ENCODE results near the gene RAPGEF5.

The RAPGEF5 gene

GRCh38 chr7:22231141-22231540 is 125.8 kb downstream of the RAPGEF5 start:
- H3K4me3 ChIP-seq (ENCODE audit: control insufficient read depth, low read depth, low read length) = no peak overlapping the region
- DNase-seq (ENCODE audit: low read depth) = no peak
- TF ChIP-seq CTCF (conservative IDR thresholded peaks at IDR 0.05; ENCODE audit: control insufficient read depth, insufficient read depth, low read depth, low read length) = no peak

GRCh38 chr7:22230238-22230637 is 126.7 kb downstream of the RAPGEF5 start:
- no peak for TF ChIP-seq CTCF (conservative IDR thresholded peaks at IDR 0.05; ENCODE audit: control insufficient read depth, insufficient read depth, low read depth, low read length)
- H3K4me3 ChIP-seq (ENCODE audit: control insufficient read depth, low read depth, low read length) = no peak overlapping the region
- no peak for DNase-seq (ENCODE audit: low read depth)

DNA sequence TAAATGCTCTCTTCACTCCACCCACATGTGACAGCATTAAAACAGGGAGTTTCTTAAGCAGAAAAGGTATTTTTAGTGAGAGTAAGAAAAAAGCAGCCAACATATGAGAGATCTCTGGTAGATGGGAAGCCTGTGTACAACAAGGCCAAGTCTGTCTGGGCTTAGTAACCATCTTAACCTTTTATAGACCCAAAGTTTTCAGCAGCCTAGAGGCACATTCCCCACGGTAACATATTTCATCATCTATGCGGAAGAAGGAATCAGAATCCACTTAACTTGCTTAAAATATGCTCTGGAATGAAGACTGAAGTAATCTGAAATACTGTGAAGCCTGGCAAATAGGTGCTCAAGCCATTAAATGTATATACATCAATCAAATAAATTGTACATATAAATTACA is 127.8 kb downstream of the RAPGEF5 start:
- TF ChIP-seq CTCF (conservative IDR thresholded peaks at IDR 0.05; ENCODE audit: control insufficient read depth, insufficient read depth, low read depth, low read length) = no peak
- no peak for DNase-seq (ENCODE audit: low read depth)
- H3K4me3 ChIP-seq (ENCODE audit: control insufficient read depth, low read depth, low read length) = no peak overlapping the region

GRCh38 chr7:22223807-22224206 is 133.1 kb downstream of the RAPGEF5 start:
- TF ChIP-seq CTCF (conservative IDR thresholded peaks at IDR 0.05; ENCODE audit: control insufficient read depth, insufficient read depth, low read depth, low read length) = no peak
- H3K4me3 ChIP-seq (ENCODE audit: control insufficient read depth, low read depth, low read length) = no peak overlapping the region
- no peak for DNase-seq (ENCODE audit: low read depth)

DNA sequence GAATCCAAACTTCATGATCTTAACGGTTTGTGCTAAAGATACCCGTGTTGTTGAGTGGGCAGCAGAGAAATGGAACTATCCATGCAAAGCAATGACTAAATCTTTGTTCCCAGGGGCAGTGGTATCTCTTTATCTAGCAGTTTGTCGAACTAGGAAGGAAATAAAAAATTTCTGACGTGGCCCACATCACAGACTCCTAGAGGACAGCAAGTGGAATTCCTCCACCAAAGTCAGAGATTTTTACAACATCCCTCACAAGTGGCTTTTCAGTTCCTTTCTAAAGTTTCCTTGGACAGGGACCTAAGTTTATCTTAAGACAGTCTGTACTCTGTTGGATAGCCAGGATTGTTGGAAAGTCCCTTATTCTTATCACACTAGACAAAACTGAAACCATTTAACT is 136.0 kb downstream of the RAPGEF5 start:
- no peak for DNase-seq (ENCODE audit: low read depth)
- TF ChIP-seq CTCF (conservative IDR thresholded peaks at IDR 0.05; ENCODE audit: control insufficient read depth, insufficient read depth, low read depth, low read length) = no peak
- no peak overlapping the region for H3K4me3 ChIP-seq (ENCODE audit: control insufficient read depth, low read depth, low read length)

DNA sequence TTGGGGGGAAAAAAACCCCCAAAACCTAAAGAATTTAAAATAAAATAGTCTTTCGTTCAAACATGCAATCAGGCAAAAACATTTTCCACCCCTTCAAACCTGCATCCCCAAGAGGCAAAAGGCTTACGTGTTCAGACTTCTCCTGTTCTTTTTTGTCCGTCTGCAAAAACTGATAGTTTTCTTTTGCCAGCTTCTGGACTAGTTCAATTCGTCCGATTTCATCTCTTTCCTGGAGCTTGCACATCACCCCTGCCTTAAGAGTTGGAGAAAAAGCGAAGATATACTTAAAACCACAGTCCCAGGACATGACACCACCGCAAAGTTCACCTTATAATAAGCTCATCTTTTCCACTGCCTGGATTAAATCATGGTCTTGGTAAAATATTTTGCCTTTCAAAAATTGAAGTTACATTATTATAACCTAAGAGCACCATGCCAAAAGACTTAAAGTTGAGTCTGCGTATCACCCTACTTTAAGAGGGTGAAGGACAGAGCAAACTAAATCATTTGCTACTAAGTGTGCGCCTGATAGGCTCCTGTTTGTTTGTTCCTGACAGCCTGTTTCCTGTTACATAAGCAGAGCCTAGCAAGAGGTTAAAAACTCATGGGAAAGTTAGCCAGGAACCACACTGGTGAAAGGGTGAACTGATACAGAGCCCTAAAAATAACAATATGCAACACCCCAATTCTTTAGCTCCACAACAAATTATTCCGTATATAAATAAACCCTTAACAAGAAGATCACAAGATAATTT is 137.0 kb downstream of the RAPGEF5 start:
- H3K4me3 ChIP-seq (ENCODE audit: control insufficient read depth, low read depth, low read length) = no peak overlapping the region
- no peak for TF ChIP-seq CTCF (conservative IDR thresholded peaks at IDR 0.05; ENCODE audit: control insufficient read depth, insufficient read depth, low read depth, low read length)
- no peak for DNase-seq (ENCODE audit: low read depth)
